Epithelial cell of prostate (primary cell): ENCODE measurements around the gene PHRF1.
"Not testable (repeated sequence)": the region's sequence is repeated elsewhere in the genome, so short reads cannot be mapped to it uniquely, and the experiment has no call there.

Experiments
- DNase-seq: peaks from one replicate; pipeline ENCODE4 v3.0.0-alpha.2; 2011; ENCODE audit warnings: low read depth, low spot score
- H3K27ac ChIP-seq: fragments of 450-650 bp; 2 replicates; pipeline ENCODE4 v1.5.1; 2017; ENCODE audit warnings: mild to moderate bottlenecking

PHRF1 gene

DNA sequence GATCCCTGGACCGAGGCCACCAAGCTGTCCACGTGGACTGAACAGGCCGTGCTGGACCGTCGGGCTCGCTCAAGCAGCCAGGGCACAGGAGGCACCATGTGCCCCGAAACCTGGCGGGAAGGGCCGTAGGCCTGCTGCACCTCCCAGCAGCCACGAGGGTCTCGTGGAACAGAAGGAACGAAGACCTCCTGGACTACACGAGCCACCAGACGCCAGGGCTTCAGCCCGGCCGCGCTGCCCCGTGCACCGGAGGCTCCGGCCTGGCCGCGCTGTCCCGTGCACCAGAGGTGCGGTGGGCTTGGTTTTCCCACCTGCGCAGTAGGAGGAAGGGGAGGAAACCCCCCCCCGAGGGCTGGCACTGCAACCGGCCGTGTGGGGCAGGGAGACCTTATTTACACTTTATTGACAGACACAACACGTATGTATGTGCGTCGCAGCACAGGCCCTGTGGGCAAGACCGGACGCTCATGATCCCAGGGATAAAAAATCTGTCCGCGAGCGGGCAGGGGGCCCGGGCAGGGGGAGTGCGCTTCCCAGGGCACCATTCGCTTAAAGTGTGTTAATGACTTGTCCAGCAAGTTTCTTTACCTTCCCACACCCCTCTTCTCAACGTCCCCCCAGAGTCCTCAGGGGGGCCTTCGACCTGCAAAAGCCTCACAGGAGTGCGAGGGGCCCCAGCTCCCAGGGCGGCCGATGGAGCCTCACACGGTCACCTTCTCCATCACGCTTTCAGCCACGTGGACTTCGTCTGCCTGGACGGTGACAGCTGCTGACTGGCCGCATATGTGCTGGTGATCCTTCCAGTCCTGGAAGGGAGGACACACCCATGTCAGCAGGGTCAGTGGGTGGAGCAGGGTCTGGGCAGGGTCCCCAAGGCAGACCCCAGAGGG lies 67.8 kb downstream of the PHRF1 start:
- H3K27ac ChIP-seq = no peak overlapping the region
- DNase-seq = no peak

DNA sequence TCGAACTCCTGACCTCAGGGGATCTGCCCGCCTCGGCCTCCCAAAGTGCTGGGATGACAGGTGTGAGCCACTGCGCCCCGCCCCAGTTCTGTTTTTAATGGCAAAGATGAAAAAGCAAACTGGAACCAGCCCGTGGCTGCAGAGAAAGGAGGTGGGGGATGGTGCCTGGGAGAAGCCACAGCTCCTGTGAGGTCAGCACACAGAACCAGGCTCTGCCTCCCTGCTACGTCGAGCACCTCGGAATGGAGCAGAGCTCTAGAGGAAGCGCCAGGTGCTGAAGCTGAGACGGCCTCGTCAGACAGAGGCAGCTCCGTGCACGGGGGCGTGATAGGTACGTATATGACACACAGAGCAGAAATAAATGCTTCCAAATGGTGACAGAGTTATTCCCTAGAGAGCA lies 69.3 kb downstream of the PHRF1 start:
- DNase-seq = no peak
- H3K27ac ChIP-seq = no peak overlapping the region

DNA sequence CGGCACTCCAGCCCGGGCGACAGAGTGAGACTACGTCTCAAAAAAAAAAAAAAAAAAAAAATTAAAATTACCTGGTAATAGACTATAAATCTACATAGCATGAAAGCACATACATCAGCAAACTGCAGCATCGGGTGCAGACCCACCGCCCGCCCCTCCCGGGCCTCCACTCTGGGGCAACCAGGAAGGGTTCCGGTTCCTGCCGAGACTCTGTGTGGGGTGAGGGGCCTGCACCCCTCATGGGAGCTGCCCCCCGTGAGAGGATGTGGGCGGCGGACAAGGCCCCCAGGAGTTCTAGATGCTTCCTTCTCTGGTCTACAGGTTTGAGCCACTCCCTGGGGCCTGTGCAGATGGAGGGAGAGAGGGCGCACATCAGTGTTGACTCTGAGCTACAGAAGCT lies 69.9 kb downstream of the PHRF1 start:
- no peak for DNase-seq
- H3K27ac ChIP-seq = no peak overlapping the region

DNA sequence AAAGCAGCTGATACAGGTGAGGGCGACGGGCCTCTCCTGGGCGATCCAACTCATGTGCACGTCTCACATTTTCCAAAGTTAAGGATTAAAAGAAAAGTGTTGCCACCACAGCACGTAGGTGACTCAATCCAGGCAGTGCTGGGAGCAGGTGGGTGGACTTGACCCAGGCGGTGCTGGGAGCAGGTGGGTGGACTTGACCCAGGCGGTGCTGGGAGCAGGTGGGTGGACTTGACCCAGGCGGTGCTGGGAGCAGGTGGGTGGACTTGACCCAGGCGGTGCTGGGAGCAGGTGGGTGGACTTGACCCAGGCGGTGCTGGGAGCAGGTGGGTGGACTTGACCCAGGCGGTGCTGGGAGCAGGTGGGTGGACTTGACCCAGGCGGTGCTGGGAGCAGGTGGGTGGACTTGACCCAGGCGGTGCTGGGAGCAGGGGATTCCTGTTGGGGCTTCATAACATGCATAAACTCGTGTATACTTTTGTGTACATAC lies 71.4 kb downstream of the PHRF1 start:
- not testable (repeated sequence) for DNase-seq, H3K27ac ChIP-seq

DNA sequence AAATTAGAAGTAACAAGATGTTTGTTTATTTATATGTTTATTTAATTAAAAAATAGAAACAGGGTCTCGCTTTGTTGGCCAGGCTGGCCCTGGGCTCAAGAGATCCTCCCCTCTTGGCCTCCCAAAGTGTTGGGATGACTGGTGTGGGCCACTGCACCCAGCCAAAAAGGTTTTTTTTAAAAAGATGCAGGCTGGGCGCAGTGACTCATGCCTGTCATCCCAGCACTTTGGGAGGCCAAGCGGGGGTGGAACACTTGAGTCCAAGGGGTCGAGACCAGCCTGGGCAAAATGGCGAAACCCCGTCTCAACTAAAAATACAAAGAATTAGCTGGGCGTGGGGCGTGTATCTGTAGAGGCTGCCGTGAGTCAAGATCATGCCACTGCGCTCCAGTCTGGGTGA lies 74.2 kb downstream of the PHRF1 start:
- no peak for DNase-seq
- H3K27ac ChIP-seq = no peak overlapping the region

DNA sequence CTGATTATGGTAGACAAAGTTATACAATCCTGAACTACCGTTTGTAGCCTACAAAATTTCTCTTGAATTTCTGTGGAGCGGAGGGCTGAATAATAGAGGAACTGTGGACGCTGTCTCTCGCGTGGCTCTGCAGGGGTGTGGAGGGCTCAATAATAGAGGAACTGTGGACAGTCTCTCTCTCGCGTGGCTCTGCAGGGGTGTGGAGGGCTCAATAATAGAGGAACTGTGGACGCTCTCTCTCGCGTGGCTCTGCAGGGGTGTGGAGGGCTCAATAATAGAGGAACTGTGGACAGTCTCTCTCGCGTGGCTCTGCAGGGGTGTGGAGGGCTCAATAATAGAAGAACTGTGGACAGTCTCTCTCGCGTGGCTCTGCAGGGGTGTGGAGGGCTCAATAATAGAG lies 76.9 kb downstream of the PHRF1 start:
- not testable (repeated sequence) for DNase-seq, H3K27ac ChIP-seq

DNA sequence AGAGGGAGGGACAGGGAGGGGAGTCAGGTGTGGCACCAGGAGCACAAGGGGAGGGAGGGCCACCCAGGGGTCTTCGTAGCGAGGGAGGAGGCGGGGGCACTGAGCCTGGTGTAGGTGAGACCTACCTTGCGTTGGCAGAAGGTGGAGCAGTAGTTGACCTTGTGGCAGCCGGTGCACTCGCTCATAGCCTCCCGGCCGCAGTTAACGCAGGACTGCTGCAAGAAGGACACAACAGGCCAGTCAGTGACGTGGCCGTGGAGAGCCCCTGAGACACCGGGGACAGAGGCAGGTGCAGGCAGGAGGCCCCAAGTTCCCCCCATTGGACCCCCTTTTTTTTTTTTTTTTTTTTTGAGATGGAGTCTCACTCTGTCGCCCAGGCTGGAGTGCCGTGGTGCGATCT lies 77.6 kb downstream of the PHRF1 start:
- no peak for DNase-seq
- no peak overlapping the region for H3K27ac ChIP-seq

DNA sequence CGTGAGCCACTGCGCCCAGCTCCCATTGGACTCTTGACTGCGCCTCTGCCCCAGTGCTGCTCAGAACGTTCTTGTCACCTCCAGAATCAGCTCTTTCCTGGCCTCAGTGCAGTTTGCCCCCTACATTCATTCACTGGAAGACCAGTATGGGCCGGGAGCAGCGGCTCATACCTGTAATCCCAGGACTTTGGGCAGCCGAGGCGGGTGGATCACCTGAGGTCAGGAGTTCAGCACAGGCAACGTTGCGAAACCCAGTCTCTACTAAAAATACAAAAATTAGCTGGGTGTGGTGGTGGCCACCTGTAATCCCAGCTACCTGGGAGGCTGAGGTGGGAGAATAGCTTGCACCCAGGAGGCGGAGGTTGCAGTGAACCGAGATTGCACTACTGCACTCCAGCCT lies 78.2 kb downstream of the PHRF1 start:
- not testable (repeated sequence) for H3K27ac ChIP-seq, DNase-seq

DNA sequence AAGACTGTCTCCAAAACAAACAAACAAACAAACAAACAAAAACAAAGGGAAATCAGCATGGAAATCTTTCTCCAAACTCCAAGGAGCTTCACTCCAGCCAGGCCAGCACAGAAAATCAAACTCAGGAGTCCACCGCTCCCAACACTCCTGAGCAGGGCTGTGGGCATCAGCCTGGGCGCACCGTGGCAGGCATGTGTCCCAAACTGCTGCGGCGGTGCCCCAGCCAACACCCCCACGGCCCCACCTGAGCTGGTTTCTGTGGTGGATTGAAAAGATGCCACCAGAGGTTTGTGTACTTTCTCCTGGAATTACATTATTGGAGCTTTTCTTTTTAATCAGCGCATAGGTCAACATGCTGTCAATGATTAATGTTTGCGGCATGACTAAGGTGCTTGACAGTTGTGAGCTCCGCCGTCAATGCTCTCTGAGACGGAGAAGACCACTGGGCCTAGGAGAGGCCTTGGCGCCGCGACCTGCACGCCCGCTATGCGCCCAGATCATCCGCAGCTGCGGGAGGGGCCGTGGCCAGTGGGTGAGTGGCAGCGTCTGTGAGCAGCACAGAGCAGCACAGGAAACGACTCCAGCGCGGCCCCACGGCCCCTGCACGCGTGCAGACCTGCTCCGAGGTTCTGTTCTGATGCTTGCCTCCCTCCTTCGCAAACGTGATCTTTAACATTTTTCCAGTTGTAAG lies 78.9 kb downstream of the PHRF1 start:
- H3K27ac ChIP-seq = no peak overlapping the region
- no peak for DNase-seq

DNA sequence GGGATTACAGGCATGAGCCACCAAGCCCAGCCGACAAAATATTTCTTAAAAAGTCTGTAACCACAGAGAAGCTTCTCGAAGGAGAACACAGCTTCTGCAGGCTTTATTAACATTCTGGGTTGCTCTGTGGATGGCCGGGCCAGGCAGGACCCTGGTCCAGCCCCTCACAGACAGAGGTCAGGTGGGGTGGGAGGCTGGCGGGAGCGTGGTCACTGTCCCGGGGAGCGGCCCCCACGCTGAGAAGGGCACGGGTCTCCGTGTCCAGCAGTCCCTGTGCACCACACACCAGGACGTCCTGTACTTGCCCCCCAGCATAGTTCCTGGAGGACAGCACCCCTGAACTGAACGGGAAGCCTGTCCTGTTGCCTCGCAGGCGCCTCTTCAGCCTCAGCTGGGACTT lies 80.2 kb downstream of the PHRF1 start:
- H3K27ac ChIP-seq = no peak overlapping the region
- no peak for DNase-seq

DNA sequence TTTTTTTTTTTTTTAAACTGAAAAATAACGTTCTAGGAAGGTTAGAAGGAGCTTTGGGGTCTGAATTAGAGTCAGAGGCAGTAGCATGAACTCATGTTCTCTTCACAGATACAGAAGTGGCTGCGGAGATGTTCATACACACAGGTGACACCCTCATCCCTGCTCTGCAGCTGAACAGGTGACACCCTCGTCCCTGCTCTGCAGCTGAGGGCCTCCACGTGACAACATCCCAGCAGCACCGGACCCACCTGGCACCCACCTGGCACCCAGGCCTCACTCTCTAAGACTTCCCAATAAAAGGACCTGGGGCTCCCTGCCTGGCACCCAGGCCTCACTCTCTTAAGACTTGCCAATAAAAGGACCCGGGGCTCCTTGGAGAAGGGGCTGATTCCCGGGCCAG lies 80.6 kb downstream of the PHRF1 start:
- no peak for DNase-seq
- no peak overlapping the region for H3K27ac ChIP-seq

DNA sequence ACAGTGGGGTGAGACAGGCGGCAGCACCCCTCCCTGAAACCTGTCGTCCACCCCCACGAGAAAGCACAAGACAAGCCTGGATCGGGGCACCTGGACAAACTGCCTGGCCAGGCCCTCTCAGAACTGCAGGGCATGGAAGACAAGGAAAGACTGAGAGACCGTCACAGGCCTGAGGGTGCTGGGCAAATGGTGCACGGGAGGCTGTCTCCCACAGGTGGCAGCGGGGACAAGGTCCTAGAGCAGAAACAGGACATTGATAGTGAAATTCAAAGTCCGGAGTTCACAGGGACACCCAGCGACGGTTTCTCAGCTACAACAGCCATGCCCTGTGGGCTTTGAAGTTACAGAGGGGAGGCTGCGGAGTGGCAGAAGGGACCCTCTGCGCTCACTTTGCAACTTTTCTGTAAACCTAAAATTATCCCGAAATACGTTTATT lies 81.4 kb downstream of the PHRF1 start:
- no peak for DNase-seq

DNA sequence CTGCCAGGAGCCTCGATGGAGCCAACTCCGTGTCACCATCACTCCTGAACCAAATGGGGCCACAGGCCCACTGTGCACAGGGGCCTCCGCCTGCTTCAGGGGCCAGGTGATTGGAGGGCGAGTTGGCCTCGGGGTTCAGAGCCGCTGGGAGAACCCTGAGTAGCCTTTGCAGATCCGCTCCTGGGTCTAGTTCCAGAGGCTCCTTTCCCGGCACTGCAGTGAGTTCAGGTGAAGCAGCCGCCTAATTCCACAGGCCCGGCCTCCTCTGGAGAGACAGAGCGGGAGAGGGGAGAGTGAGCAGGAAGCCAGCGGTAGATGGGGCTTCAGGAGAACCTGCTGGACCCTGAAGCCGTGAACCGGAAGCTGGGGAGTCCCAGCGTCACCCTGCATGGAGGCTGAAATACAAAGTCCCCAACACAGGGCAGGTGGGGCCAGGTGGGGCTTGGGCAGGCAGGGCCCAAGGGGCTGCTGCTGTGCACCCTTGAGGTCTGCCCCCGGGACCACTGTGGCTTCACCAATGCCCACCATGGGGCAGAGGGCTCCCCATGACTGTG lies 83.3 kb downstream of the PHRF1 start:
- H3K27ac ChIP-seq = no peak overlapping the region
- DNase-seq = no peak

More for the DNA sequence above, 81.4 kb downstream of the PHRF1 start:
- H3K27ac ChIP-seq = peak overlapping the region; percentile 20

DNA sequence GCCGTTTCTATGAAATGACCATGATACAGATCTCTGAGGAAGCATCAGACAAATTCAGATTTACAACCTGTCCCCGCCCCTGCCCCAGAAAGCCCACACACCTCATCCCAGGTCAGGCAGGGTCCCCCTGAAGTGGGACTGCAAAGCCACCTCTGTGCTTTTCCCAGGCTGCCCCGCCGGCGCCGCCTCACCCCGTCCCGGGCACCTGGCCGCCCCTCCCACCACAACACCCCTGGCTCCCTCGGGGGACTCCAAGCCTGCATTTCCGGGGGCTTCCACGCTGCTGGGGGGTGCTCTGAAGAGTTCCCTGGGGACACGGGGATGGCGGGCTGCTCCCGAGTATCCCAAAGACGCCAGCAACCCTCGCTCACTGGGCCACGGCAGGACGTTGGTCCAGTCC lies 84.0 kb downstream of the PHRF1 start:
- no peak for DNase-seq

DNA sequence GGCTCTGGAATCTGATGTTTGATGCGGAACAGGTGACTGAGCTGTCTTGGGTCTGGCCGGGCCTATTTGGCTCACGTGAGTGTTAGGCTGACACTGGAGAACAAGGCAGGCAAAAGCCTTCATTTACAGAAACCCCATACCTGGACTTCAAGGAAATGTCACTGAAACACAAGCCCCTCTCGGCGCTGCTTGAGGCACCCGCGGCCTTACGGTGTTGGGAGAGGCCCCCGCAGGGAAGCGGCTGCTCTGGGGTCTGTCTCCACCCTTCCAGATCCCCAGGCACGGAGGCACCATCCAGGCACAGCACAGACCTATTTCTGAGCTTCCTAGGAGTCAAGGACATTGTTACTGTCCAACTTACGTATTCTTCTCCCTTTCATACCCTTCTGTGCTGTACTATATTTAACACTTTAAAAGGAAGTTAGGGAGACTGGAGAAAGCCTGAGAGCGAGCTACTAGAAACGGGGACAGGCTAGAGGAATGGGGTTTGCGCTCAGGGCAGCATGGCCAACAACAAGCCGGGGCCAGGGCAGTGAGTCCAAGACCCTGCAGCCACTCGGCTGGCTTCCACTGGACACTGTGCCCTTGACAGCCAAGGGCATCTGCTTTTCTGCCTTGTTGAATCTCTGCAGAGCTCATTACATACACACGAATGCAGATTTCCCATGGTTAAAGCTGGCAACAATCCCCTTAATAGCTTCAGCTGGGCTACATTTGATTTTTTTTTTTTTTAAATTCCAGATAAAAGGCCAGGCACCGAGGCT lies 84.6 kb downstream of the PHRF1 start:
- no peak overlapping the region for H3K27ac ChIP-seq
- no peak for DNase-seq

More for the DNA sequence above, 84.0 kb downstream of the PHRF1 start:
- H3K27ac ChIP-seq = no peak overlapping the region
